Measurements from ENCODE around the gene TRIM47.

- no peak for TF ChIP-seq MAX (IDR thresholded peaks at IDR 0.05)
- no peak for TF ChIP-seq CREB1 (IDR thresholded peaks at IDR 0.05; ENCODE audit: low read depth)
- peak; percentile 58; the same call in 1 of the 2 replicates for TF ChIP-seq EP300 (IDR thresholded peaks at IDR 0.05; ENCODE audit: borderline replicate concordance)
- TF ChIP-seq USF1 (IDR thresholded peaks at IDR 0.05) = 0 out of 2 replicates have a peak, but pooled peaks have one; percentile 15
- no peak for TF ChIP-seq FOXM1 (IDR thresholded peaks at IDR 0.05; ENCODE audit: borderline replicate concordance, low read depth)
- TF ChIP-seq EGR1 (IDR thresholded peaks at IDR 0.05) = peak; percentile 77
Observed at GRCh38 chr17:75876938-75877751, 1.2 kb downstream of the TRIM47 start.

Data from Ishikawa (cell line).